AG10803 (cell line): ENCODE measurements around the gene ARRDC2.
"Not testable (repeated sequence)": the region's sequence is repeated elsewhere in the genome, so short reads cannot be mapped to it uniquely, and the experiment has no call there.

Experiments used
- DNase-seq: peaks from one replicate; pipeline ENCODE4 v3.0.0; 2010; ENCODE audit warnings: low read depth
- H3K4me3 ChIP-seq: 2 replicates; pipeline ENCODE4 v1.5.1; 2011; ENCODE audit warnings: mild to moderate bottlenecking, low read length, control low read depth
- CTCF ChIP-seq: conservative IDR thresholded peaks from 2 replicates; pipeline ENCODE4 v1.5.1; 2011; ENCODE audit warnings: mild to moderate bottlenecking, low read length, control low read depth, inconsistent platforms

Gene ARRDC2

GRCh38 chr19:18000480-18000914 lies 7.5 kb upstream of the ARRDC2 start:
- peak overlapping the region; percentile 68 for H3K4me3 ChIP-seq
- no peak for DNase-seq
- no peak for TF ChIP-seq CTCF

GRCh38 chr19:18000915-18001776 lies 6.8 kb upstream of the ARRDC2 start:
- H3K4me3 ChIP-seq = peak overlapping the region; percentile 68
- peak; percentile 81 for DNase-seq
- TF ChIP-seq CTCF = no peak

GRCh38 chr19:18001777-18002345 lies 6.1 kb upstream of the ARRDC2 start:
- H3K4me3 ChIP-seq = peak overlapping the region; percentile 68
- TF ChIP-seq CTCF = no peak
- no peak for DNase-seq

- H3K4me3 ChIP-seq = peak overlapping the region; percentile 68
- TF ChIP-seq CTCF = no peak
- no peak for DNase-seq
Measured at GRCh38 chr19:18002347-18002850, 5.6 kb upstream of the ARRDC2 start.

GRCh38 chr19:18005750-18006149 lies 2.2 kb upstream of the ARRDC2 start:
- not testable (repeated sequence) for H3K4me3 ChIP-seq, DNase-seq

GRCh38 chr19:18007044-18007916 lies 690 bp upstream of the ARRDC2 start:
- TF ChIP-seq CTCF = peak; percentile 89
- H3K4me3 ChIP-seq = peak overlapping the region; percentile 64
- DNase-seq = peak; percentile 57

GRCh38 chr19:18008814-18009213 lies 844 bp downstream of the ARRDC2 start:
- H3K4me3 ChIP-seq = no peak overlapping the region; the same call in 1 of the 2 replicates
- no peak for DNase-seq
- TF ChIP-seq CTCF = no peak
